H1 (cell line): ENCODE data around the gene TFF3. TPM values are rescaled to one million over a fixed set of nuclear protein-coding genes. Genes with fewer than 3 reads are reported as not detected.

Source experiments
- CTCF ChIA-PET: fragments of 300-600 bp; sonication (Branson Sonifier 250); formaldehyde crosslinking; loops from one replicate; lab custom pipeline; 2021; ENCODE audit not compliant: partially characterized antibody; lab: Charles Lee
- POLR2A ChIA-PET: fragments of 300-600 bp; sonication (Branson Sonifier 250); formaldehyde crosslinking; loops from one replicate; lab custom pipeline; 2021; ENCODE audit warnings: inconsistent platforms; ENCODE audit not compliant: partially characterized antibody; lab: Charles Lee
- DNase-seq, 2 experiments: peaks; one replicate each; pipeline versions ENCODE4 v3.0.0 to v3.0.0-alpha.2; 2010 to 2022; ENCODE audit warnings: low spot score in 2 of 2, low read depth in 1 of 2, mixed read lengths in 1 of 2
- FAIRE-seq: peaks from 2 replicates; lab custom pipeline; 2011; peaks lifted over from hg19 to GRCh38; lab: Jason Lieb, UNC
- H2AFZ ChIP-seq: 2 replicates; pipeline ENCODE4 v1.8.1; 2012; ENCODE audit warnings: low read length, inconsistent platforms
- H2AK5ac ChIP-seq: 2 replicates; pipeline ENCODE4 v1.6.1; 2013; ENCODE audit warnings: low read depth, low read length
- H2BK120ac ChIP-seq: replicated peaks from 2 replicates; pipeline ENCODE3; 2013; ENCODE audit warnings: low read depth, low read length, inconsistent platforms
- H2BK12ac ChIP-seq: 2 replicates; pipeline ENCODE4 v1.6.1; 2013; ENCODE audit warnings: low read depth, low read length
- H2BK15ac ChIP-seq: 2 replicates; pipeline ENCODE4 v1.6.1; 2013; ENCODE audit warnings: low read length
- H2BK20ac ChIP-seq: 2 replicates; pipeline ENCODE4 v1.6.1; 2013; ENCODE audit warnings: low read length
- H2BK5ac ChIP-seq: 2 replicates; pipeline ENCODE4 v1.6.1; 2013; ENCODE audit warnings: low read depth, low read length
- H3K14ac ChIP-seq: 2 replicates; pipeline ENCODE4 v1.6.1; 2013; ENCODE audit warnings: inconsistent platforms; ENCODE audit not compliant: insufficient read length
- H3K18ac ChIP-seq: 2 replicates; pipeline ENCODE4 v1.6.1; 2013; ENCODE audit warnings: low read length; ENCODE audit errors: extremely low read depth
- H3K23ac ChIP-seq: 2 replicates; pipeline ENCODE4 v1.6.1; 2013; ENCODE audit warnings: inconsistent platforms; ENCODE audit not compliant: insufficient read length
- H3K23me2 ChIP-seq: 2 replicates; pipeline ENCODE4 v1.6.1; 2013; ENCODE audit warnings: low read depth, low read length
- H3K27ac ChIP-seq: 2 replicates; pipeline ENCODE4 v1.6.1; 2011; ENCODE audit warnings: low read depth, low read length, inconsistent platforms
- H3K27me3 ChIP-seq, 4 experiments: replicated peaks in 1 of 4; 1 replicate in 1 of 4; 2 replicates in 3 of 4; pipeline versions ENCODE4 v1.6.1 to v1.8.1; 2011 to 2013; ENCODE audit warnings: low read length in 3 of 4, mild to moderate bottlenecking in 3 of 4, inconsistent platforms in 2 of 4, mixed read lengths in 2 of 4, moderate library complexity in 1 of 4; ENCODE audit not compliant: control insufficient read depth in 3 of 4, insufficient read depth in 3 of 4; ENCODE audit errors: extremely low read depth in 1 of 4
- H3K36me3 ChIP-seq, 4 experiments: 2 replicates each; pipeline versions ENCODE4 v1.6.1 to v1.8.1; 2011 to 2013; ENCODE audit warnings: mild to moderate bottlenecking in 4 of 4, low read length in 3 of 4, moderate library complexity in 2 of 4, control low read depth in 1 of 4, inconsistent platforms in 1 of 4; ENCODE audit not compliant: insufficient read depth in 4 of 4, control insufficient read depth in 2 of 4
- H3K4ac ChIP-seq: replicated peaks from 2 replicates; pipeline ENCODE3; 2013; ENCODE audit warnings: low read length, low read depth, mixed read lengths, inconsistent platforms; ENCODE audit not compliant: insufficient read length
- H3K4me1 ChIP-seq, 4 experiments: replicated peaks in 1 of 4; 1 replicate in 1 of 4; 2 replicates in 3 of 4; pipeline versions ENCODE4 v1.6.1 to v1.8.1; 2011 to 2013; ENCODE audit warnings: low read length in 3 of 4, inconsistent platforms in 2 of 4, mixed read lengths in 1 of 4; ENCODE audit not compliant: insufficient read depth in 4 of 4, control insufficient read depth in 3 of 4
- H3K4me2 ChIP-seq, 2 experiments: 2 replicates each; pipeline versions ENCODE4 v1.6.1 to v1.8.1; 2011 to 2013; ENCODE audit warnings: low read depth in 2 of 2, low read length in 2 of 2, control low read depth in 1 of 2, inconsistent platforms in 1 of 2, mild to moderate bottlenecking in 1 of 2; ENCODE audit not compliant: insufficient read depth in 1 of 2
- H3K4me3 ChIP-seq, 4 experiments: fragments of 200-600, 300-600 bp in 1 of 4; sonication (generic), shearing (Covaris generic), sonication (Bioruptor Twin) in 1 of 4; 2 replicates each; pipeline versions ENCODE4 v1.5.1 to v1.8.1; 2011 to 2016; ENCODE audit warnings: low read length in 4 of 4, low read depth in 3 of 4, control low read depth in 2 of 4, inconsistent platforms in 2 of 4, mild to moderate bottlenecking in 2 of 4, mixed read lengths in 1 of 4, moderate library complexity in 1 of 4; ENCODE audit not compliant: insufficient read depth in 2 of 4; ENCODE audit errors: extremely low read depth in 1 of 4
- H3K56ac ChIP-seq: replicated peaks from 2 replicates; pipeline ENCODE3; 2013; ENCODE audit warnings: low read depth, mild to moderate bottlenecking, mixed read lengths, low read length, inconsistent platforms; ENCODE audit not compliant: insufficient read length
- H3K79me1 ChIP-seq: 2 replicates; pipeline ENCODE4 v1.6.1; 2013; ENCODE audit warnings: low read depth, low read length, control low read depth
- H3K79me2 ChIP-seq, 2 experiments: 2 replicates each; pipeline versions ENCODE4 v1.6.1 to v1.8.1; 2012 to 2013; ENCODE audit warnings: low read length in 2 of 2, mild to moderate bottlenecking in 2 of 2, inconsistent platforms in 1 of 2; ENCODE audit not compliant: insufficient read depth in 2 of 2, control insufficient read depth in 1 of 2
- H3K9ac ChIP-seq, 4 experiments: replicated peaks in 1 of 4; 1 replicate in 1 of 4; 2 replicates in 3 of 4; pipeline versions ENCODE4 v1.6.1 to v1.8.1; 2011 to 2013; ENCODE audit warnings: low read depth in 3 of 4, low read length in 3 of 4, control low read depth in 2 of 4, mild to moderate bottlenecking in 2 of 4, moderate library complexity in 2 of 4, inconsistent platforms in 1 of 4; ENCODE audit errors: extremely low read depth in 1 of 4
- H3K9me3 ChIP-seq, 2 experiments: 2 replicates each; pipeline versions ENCODE4 v1.6.1 to v1.8.1; 2012 to 2013; ENCODE audit warnings: mild to moderate bottlenecking in 2 of 2, moderate library complexity in 2 of 2, control low read depth in 1 of 2, inconsistent platforms in 1 of 2, low read depth in 1 of 2, low read length in 1 of 2, mixed read lengths in 1 of 2; ENCODE audit not compliant: insufficient read depth in 2 of 2
- H4K20me1 ChIP-seq, 2 experiments: replicated peaks in 1 of 2; 2 replicates each; pipeline versions ENCODE3 to v1.8.1; 2011 to 2013; ENCODE audit warnings: inconsistent platforms in 2 of 2, low read length in 2 of 2, mild to moderate bottlenecking in 1 of 2; ENCODE audit not compliant: insufficient read depth in 2 of 2, control insufficient read depth in 1 of 2
- H4K5ac ChIP-seq: 2 replicates; pipeline ENCODE4 v1.6.1; 2013; ENCODE audit warnings: low read length, low read depth, mixed read lengths, inconsistent platforms; ENCODE audit not compliant: insufficient read length
- H4K8ac ChIP-seq: 2 replicates; pipeline ENCODE4 v1.8.0; 2013; ENCODE audit warnings: mild to moderate bottlenecking, moderate library complexity, low read length, inconsistent platforms; ENCODE audit not compliant: insufficient read depth; ENCODE audit errors: extremely low read depth
- H4K91ac ChIP-seq: replicated peaks from 2 replicates; pipeline ENCODE3; 2013; ENCODE audit warnings: low read length, mixed read lengths, inconsistent platforms; ENCODE audit not compliant: insufficient read length
- ASH2L ChIP-seq: fragments of 200-600, 300-600 bp; sonication (generic); IDR thresholded peaks from one replicate; pipeline ENCODE4 v1.7.1; 2017; ENCODE audit warnings: low read length
- BRCA1 ChIP-seq: IDR thresholded peaks from 2 replicates; pipeline ENCODE4 v1.6.1; 2012; ENCODE audit warnings: low read depth, low read length, improper control_type of control experiment
- CEBPB ChIP-seq: IDR thresholded peaks from 2 replicates; pipeline ENCODE4 v1.6.1; 2012; ENCODE audit warnings: low read depth, low read length
- CHD1 ChIP-seq: IDR thresholded peaks from 2 replicates; pipeline ENCODE4 v1.6.1; 2012; ENCODE audit warnings: low read depth, low read length, improper control_type of control experiment
- CHD2 ChIP-seq: IDR thresholded peaks from 2 replicates; pipeline ENCODE4 v1.6.1; 2012; ENCODE audit warnings: low read length, improper control_type of control experiment
- GABPA ChIP-seq: IDR thresholded peaks from 2 replicates; pipeline ENCODE4 v1.6.1; 2011; ENCODE audit warnings: mild to moderate bottlenecking, low read length, moderate library complexity, borderline replicate concordance; ENCODE audit not compliant: insufficient read depth
- JUN ChIP-seq: IDR thresholded peaks from 2 replicates; pipeline ENCODE4 v1.6.1; 2011; ENCODE audit warnings: low read depth, mild to moderate bottlenecking, improper control_type of control experiment, low read length
- POLR2A ChIP-seq, 2 experiments: IDR thresholded peaks; 1 replicate in 1 of 2; 2 replicates in 1 of 2; pipeline ENCODE4 v1.6.1; 2011; ENCODE audit warnings: low read depth in 2 of 2, low read length in 2 of 2, mild to moderate bottlenecking in 2 of 2; ENCODE audit errors: control extremely low read depth in 1 of 2
- RAD21 ChIP-seq, 2 experiments: IDR thresholded peaks in 1 of 2; conservative IDR thresholded peaks in 1 of 2; 2 replicates each; pipeline ENCODE4 v1.6.1; 2011; ENCODE audit warnings: low read depth in 2 of 2, low read length in 2 of 2, improper control_type of control experiment in 1 of 2, inconsistent platforms in 1 of 2, mild to moderate bottlenecking in 1 of 2, moderate library complexity in 1 of 2
- RXRA ChIP-seq: IDR thresholded peaks from 2 replicates; pipeline ENCODE4 v1.6.1; 2011; ENCODE audit warnings: low read depth, mild to moderate bottlenecking, low read length, moderate library complexity; ENCODE audit not compliant: insufficient read depth
- SAP30 ChIP-seq: fragments of 300-600 bp; sonication (generic); IDR thresholded peaks from 2 replicates; pipeline ENCODE4 v1.7.1; 2012; ENCODE audit warnings: low read length, moderate library complexity, mild to moderate bottlenecking, inconsistent platforms; ENCODE audit not compliant: insufficient read depth, insufficient replicate concordance
- SP1 ChIP-seq: IDR thresholded peaks from 2 replicates; pipeline ENCODE4 v1.6.1; 2011; ENCODE audit warnings: low read depth, low read length
- SRF ChIP-seq: IDR thresholded peaks from 2 replicates; pipeline ENCODE4 v1.6.1; 2011; ENCODE audit warnings: mild to moderate bottlenecking, low read depth, low read length, moderate library complexity
- ZNF274 ChIP-seq: IDR thresholded peaks from 2 replicates; pipeline ENCODE4 v1.7.0; 2012; ENCODE audit warnings: low read length, borderline replicate concordance; ENCODE audit errors: extremely low read depth
- WGBS, 2 experiments: shearing (Covaris generic) in 1 of 2; methylation state at CpG; one replicate each; pipeline versions ENCODE4 v1.1.6 to v1.1.7; 2013 to 2015; ENCODE audit warnings: low lambda C conversion rate in 2 of 2, mixed read lengths in 2 of 2, inconsistent platforms in 1 of 2, low coverage in 1 of 2, missing lambda C conversion rate in 1 of 2; ENCODE audit not compliant: insufficient replicate concordance in 2 of 2, insufficient coverage in 1 of 2, insufficient read length in 1 of 2; ENCODE audit errors: extremely low coverage in 1 of 2, missing lambda C conversion rate in 1 of 2; 5-methylcytosine and 5-hydroxymethylcytosine counted together
- polyA plus RNA-seq, 7 experiments: library from polyadenylated mRNA; depleted of rRNA in 3 of 7; stranded (reverse) in 5 of 7; unstranded in 2 of 7; fragments of >200 nt in 5 of 7; fragments of 200-250 nt in 2 of 7; gene quantifications; 1 replicate in 5 of 7; 2 replicates in 1 of 7; 4 replicates in 1 of 7; pipeline versions ENCODE4 v1.2.1 to v1.2.3, GENCODE V29; 2011 to 2013; ENCODE audit warnings: missing spikeins in 2 of 7, mixed read lengths in 2 of 7
- total RNA-seq: library from RNA; stranded (reverse); fragmentation: NEBNext Ultra II Directional; extraction: Animal tissue kit (Norgen Biotek cat#: 25700); gene quantifications from 2 replicates; pipeline ENCODE4 v1.2.1, GENCODE V29; 2021
- TF ChIP-seq, protein P1 (sequence below): IDR thresholded peaks from 2 replicates; pipeline ENCODE4 v1.6.1; 2011; ENCODE audit warnings: low read depth, mild to moderate bottlenecking, low read length; ENCODE audit not compliant: insufficient read depth

TFF3 gene
- total and polyA plus RNA-seq, 2 of the 8 experiments (the other 6 are each of a cell fraction or from before 2014, with no cell fraction given): 1.7 to 6.7 TPM

GRCh38 chr21:42363312-42363711 lies 48.1 kb upstream of the TFF3 start:
- DNase-seq (no peak), FAIRE-seq (no peak)
- no peak overlapping the region for H2BK15ac ChIP-seq
- no peak overlapping the region for H4K8ac ChIP-seq
- no peak overlapping the region for H4K5ac ChIP-seq
- H3K4me1 ChIP-seq: no peaks in the 10 kb centered on the region; a peak in 2 of 7 replicates
- no peak overlapping the region for H2AFZ ChIP-seq
- H3K79me1 ChIP-seq: no peaks in the 10 kb centered on the region
- no peak overlapping the region for H3K23ac ChIP-seq
- H3K9me3 ChIP-seq: peaks cover 8% of the 10 kb centered on the region in 2 experiments
- H2BK20ac ChIP-seq: no peak overlapping the region
- no peak overlapping the region for H3K4me3 ChIP-seq
- H3K23me2 ChIP-seq: no peaks in the 10 kb centered on the region
- no peaks in the 10 kb centered on the region for H3K36me3 ChIP-seq
- no peak overlapping the region for H4K91ac ChIP-seq
- no peak overlapping the region for H2AK5ac ChIP-seq
- no peaks in the 10 kb centered on the region for H3K79me2 ChIP-seq
- H2BK5ac ChIP-seq: no peak overlapping the region
- no peaks in the 10 kb centered on the region for H4K20me1 ChIP-seq
- ChIA-PET POLR2A (no interaction called here), CTCF (interaction anchor here (1.2 to 4.0 kb wide), 2 partner anchors 18 to 25 kb away, joined by 5 to 28 read pairs; no protein-coding TSS in a partner anchor)
- H3K4ac ChIP-seq: no peak overlapping the region
- H3K18ac ChIP-seq: no peak overlapping the region
- H2BK120ac ChIP-seq: no peak overlapping the region
- no peak overlapping the region for H3K9ac ChIP-seq
- H3K27me3 ChIP-seq: no peaks in the 10 kb centered on the region
- no peak overlapping the region for H2BK12ac ChIP-seq
- no peak overlapping the region for H3K4me2 ChIP-seq
- H3K14ac ChIP-seq: no peak overlapping the region
- WGBS, 2 experiments: 87% methylated on average over 8 of the region's 8 CpGs; no CpG with 5 or more reads in 1 of the 2 experiments
- no peak overlapping the region for H3K27ac ChIP-seq
- H3K56ac ChIP-seq: no peak overlapping the region
- TF ChIP-seq CEBPB (no peak), BRCA1 (no peak), RXRA (no peak), ZNF274 (no peak), ASH2L (no peak), SRF (no peak), SP1 (no peak), POLR2A (IDR thresholded peaks at IDR 0.05; ENCODE audit: control extremely low read depth in 1 of 2, low read depth in 2 of 2, low read length in 2 of 2) (no peak), JUN (no peak), GABPA (no peak), SAP30 (no peak), RAD21 (IDR thresholded peaks at IDR 0.05 in 1 of 2, conservative IDR thresholded peaks at IDR 0.05 in 1 of 2; ENCODE audit: low read depth in 2 of 2, low read length in 2 of 2) (no peak), CHD2 (no peak), CHD1 (no peak)
- TF ChIP-seq, protein P1, sequence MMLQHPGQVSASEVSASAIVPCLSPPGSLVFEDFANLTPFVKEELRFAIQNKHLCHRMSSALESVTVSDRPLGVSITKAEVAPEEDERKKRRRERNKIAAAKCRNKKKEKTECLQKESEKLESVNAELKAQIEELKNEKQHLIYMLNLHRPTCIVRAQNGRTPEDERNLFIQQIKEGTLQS: no peak
